Measurements from ENCODE around the gene EHF.

EHF gene

GRCh38 chr11:34626393-34626792, 5.5 kb downstream of the EHF start:
- Histone ChIP-seq H3K4me3 (ENCODE audit: low read depth, low read length) (no peak overlapping the region), H3K9me3 (no peaks in the 10 kb centered on the region), H3K36me3 (no peaks in the 10 kb centered on the region), H3K27me3 (no peaks in the 10 kb centered on the region), H3K4me1 (no peaks in the 10 kb centered on the region)
- TF ChIP-seq, protein P1, sequence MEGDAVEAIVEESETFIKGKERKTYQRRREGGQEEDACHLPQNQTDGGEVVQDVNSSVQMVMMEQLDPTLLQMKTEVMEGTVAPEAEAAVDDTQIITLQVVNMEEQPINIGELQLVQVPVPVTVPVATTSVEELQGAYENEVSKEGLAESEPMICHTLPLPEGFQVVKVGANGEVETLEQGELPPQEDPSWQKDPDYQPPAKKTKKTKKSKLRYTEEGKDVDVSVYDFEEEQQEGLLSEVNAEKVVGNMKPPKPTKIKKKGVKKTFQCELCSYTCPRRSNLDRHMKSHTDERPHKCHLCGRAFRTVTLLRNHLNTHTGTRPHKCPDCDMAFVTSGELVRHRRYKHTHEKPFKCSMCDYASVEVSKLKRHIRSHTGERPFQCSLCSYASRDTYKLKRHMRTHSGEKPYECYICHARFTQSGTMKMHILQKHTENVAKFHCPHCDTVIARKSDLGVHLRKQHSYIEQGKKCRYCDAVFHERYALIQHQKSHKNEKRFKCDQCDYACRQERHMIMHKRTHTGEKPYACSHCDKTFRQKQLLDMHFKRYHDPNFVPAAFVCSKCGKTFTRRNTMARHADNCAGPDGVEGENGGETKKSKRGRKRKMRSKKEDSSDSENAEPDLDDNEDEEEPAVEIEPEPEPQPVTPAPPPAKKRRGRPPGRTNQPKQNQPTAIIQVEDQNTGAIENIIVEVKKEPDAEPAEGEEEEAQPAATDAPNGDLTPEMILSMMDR (IDR thresholded peaks at IDR 0.05; ENCODE audit: low read depth, low read length) = no peak
- DNase-seq = no peak

DNA sequence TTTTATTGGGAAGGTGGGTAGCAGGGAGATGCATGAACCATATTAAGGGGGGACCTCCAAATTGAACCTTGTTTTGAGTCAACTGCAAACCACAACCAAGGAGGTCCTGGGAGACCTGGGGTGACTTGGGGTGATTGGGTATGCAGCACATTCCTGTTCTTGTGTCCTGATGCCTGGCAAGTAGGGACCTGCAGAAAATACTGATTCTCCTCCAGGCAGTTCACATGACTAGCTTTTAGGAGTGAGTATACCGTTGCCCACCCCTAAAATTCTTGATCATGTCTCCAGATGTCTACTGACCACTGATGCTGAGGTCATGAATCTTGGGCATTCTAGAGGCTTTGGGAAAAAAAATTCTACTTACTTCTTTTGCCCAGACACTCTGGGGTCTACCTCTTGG, 6.3 kb downstream of the EHF start:
- DNase-seq = no peak
- H3K4me3 ChIP-seq (ENCODE audit: low read depth, low read length) = no peak overlapping the region
- TF ChIP-seq, protein P1 (IDR thresholded peaks at IDR 0.05; ENCODE audit: low read depth, low read length) = no peak
- H3K27me3 ChIP-seq = no peaks in the 10 kb centered on the region
- H3K4me1 ChIP-seq = no peaks in the 10 kb centered on the region
- H3K9me3 ChIP-seq = no peaks in the 10 kb centered on the region
- H3K36me3 ChIP-seq = no peaks in the 10 kb centered on the region

DNA sequence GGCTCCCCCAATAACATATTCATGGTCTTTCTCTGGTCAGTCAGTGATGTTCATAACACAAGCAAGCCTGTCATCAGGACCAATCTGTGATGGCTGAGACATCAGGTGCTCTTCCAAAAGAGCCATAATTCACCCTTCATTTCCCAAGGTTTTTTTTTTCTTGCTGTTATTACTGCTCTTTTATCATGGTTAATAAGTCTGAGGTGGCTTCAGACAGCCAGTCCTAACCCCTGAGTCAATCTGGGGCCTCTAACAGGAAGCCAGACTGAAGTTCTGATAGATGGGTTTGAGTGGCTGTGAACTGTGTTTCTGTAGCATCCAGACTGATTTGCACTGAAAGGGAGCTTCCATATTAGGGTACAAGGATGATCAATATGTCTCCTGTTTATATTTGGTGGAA, 8.8 kb downstream of the EHF start:
- DNase-seq = no peak
- no peaks in the 10 kb centered on the region for H3K36me3 ChIP-seq
- H3K4me3 ChIP-seq (ENCODE audit: low read depth, low read length) = no peak overlapping the region
- TF ChIP-seq, protein P1 (IDR thresholded peaks at IDR 0.05; ENCODE audit: low read depth, low read length) = no peak
- H3K27me3 ChIP-seq = no peaks in the 10 kb centered on the region
- H3K4me1 ChIP-seq = no peaks in the 10 kb centered on the region
- H3K9me3 ChIP-seq = no peaks in the 10 kb centered on the region

DNA sequence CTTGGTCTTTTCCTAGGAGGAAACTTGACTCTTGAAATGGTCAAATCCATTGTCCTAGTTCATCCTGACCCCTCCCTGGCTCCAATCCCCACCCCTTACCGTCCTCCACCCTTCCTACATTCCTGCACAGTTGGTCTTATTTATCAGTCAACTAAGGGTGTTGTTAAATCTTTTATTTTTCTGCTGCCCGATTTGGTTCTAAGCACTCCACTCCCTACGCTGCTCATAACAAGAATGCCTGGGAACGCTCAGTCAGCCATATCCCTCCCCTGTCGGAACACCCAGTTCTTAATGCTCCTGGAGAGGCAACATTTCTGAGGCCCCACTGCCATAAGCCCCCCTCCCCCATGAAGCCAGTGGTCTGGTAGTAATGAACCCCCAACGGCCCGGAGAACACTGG, 9.7 kb downstream of the EHF start:
- Histone ChIP-seq H3K27me3 (no peaks in the 10 kb centered on the region), H3K9me3 (no peaks in the 10 kb centered on the region), H3K4me3 (ENCODE audit: low read depth, low read length) (no peak overlapping the region), H3K36me3 (no peaks in the 10 kb centered on the region), H3K4me1 (no peaks in the 10 kb centered on the region)
- TF ChIP-seq, protein P1 (IDR thresholded peaks at IDR 0.05; ENCODE audit: low read depth, low read length) = no peak
- no peak for DNase-seq

DNA sequence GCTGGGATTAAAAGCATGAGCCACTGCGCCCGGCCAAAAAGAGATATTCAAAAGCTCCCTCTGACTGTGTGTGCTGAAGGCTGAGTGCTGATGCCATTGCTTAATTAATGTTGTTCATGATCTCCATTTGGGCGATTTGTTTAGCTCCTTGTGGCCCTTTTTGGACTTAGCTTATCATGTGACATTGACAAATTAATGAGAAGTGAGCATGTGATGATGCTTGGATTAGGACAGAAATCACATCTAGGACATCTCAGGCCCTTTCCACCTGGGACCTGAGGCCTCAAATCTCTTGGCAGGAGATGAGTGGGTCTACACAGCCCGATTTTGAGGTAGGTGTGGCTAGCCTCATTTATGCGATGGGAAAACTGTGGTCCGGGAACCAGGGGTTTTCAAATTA, 10.4 kb downstream of the EHF start:
- Histone ChIP-seq H3K4me1 (no peaks in the 10 kb centered on the region), H3K4me3 (ENCODE audit: low read depth, low read length) (no peak overlapping the region), H3K36me3 (no peaks in the 10 kb centered on the region), H3K27me3 (no peaks in the 10 kb centered on the region), H3K9me3 (no peaks in the 10 kb centered on the region)
- TF ChIP-seq, protein P1 (IDR thresholded peaks at IDR 0.05; ENCODE audit: low read depth, low read length) = no peak
- no peak for DNase-seq

DNA sequence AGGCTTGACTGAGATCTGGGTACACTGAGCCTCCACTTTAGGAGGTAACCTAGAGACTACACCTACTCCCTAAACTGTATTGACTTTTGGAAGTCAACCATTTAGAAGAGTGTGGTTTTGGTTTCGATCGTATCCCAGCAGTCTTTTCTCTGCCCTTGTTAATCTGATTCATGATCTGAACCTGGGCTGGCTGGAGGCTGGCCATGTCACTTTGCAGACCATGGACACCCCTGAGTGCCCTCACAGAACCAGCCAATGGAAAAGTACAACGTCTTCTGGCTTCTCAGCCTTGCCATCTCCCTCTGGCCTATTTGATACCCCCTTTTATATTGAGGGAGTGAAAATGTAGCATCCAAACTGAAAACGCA, 10.8 kb downstream of the EHF start:
- no peak for DNase-seq
- Histone ChIP-seq H3K36me3 (no peaks in the 10 kb centered on the region), H3K9me3 (no peaks in the 10 kb centered on the region), H3K4me1 (no peaks in the 10 kb centered on the region), H3K4me3 (ENCODE audit: low read depth, low read length) (no peak overlapping the region), H3K27me3 (no peaks in the 10 kb centered on the region)
- TF ChIP-seq, protein P1 (IDR thresholded peaks at IDR 0.05; ENCODE audit: low read depth, low read length) = no peak
